AG08395 (cell line): ENCODE results near the gene MEST.
"Not testable (repeated sequence)": the region's sequence is repeated elsewhere in the genome, so short reads cannot be mapped to it uniquely, and the experiment has no call there.

Source experiments
- DNase-seq: peaks from one replicate; pipeline ENCODE4 v3.0.0; 2012; ENCODE audit warnings: mixed read lengths, low spot score

MEST gene, protein sequence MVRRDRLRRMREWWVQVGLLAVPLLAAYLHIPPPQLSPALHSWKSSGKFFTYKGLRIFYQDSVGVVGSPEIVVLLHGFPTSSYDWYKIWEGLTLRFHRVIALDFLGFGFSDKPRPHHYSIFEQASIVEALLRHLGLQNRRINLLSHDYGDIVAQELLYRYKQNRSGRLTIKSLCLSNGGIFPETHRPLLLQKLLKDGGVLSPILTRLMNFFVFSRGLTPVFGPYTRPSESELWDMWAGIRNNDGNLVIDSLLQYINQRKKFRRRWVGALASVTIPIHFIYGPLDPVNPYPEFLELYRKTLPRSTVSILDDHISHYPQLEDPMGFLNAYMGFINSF

DNA sequence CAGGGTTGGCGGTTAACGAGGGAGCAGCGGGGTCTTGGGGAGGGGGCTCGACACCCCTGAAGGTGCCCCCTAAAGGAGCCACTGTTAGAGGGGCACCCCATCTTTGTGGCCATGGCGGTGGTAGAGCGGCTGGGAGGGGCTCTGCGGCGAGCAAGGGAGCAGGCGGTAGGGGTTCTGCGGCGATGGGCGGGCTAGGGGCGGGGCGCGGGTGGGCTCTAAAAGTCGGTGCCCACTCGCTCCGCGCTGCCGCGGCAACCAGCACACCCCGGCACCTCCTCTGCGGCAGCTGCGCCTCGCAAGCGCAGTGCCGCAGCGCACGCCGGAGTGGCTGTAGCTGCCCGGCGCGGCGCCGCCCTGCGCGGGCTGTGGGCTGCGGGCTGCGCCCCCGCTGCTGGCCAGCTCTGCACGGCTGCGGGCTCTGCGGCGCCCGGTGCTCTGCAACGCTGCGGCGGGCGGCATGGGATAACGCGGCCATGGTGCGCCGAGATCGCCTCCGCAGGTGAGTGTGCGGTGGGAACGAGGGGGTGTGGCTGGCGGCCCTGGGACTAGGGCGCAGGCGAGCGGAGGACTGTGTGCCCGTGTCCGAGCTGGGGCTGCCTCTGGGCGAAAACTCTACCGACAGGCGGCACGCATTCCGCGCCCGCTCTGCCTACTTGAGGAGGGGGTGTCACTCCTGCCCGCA, at the start of gene MEST:
Gene MEST (plus strand): TSS at position 245 of the 682 bp plus-strand sequence. CDS start 229 bp downstream, at position 474.
- no peak for DNase-seq

DNA sequence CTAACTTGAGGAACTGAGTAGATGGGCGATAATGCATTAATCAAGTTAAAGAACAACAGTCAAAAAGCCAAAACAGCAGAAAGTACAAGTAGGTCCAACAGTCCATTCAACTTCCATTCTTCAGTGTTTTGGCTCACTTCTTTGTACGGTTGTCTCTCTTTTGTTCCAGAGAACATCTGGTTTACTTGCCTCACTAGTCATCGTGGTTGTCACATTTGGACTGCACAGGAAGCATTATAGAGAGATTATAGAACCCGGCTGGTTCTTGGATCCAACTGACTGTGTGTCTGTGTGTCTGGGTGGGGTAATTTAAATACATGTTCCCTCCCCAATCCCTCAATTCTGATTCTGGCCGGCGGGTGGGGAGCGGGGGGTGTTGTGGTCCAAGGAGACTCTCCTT, 49.3 kb upstream of the MEST start:
- DNase-seq: no peak

DNA sequence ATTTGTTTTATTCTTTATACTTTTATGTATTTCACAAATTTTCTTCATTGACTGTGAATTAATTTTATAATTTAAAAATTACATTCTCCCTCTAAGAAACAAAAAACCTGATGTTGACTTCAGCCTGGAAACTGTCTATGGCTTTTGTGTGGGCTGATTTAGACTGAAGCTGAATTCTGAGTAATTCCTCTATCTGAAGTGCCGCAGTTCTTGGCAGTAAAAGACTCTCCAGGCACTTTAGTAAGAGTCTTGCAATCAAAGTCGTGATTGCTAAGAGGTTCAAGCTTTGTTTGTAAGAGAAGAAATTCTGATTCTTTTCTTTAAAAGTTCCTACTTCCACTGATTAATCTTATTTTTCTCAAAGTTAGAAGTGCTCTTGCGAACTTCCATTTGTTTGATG, 47.7 kb upstream of the MEST start:
- peak; percentile 32 for DNase-seq

DNA sequence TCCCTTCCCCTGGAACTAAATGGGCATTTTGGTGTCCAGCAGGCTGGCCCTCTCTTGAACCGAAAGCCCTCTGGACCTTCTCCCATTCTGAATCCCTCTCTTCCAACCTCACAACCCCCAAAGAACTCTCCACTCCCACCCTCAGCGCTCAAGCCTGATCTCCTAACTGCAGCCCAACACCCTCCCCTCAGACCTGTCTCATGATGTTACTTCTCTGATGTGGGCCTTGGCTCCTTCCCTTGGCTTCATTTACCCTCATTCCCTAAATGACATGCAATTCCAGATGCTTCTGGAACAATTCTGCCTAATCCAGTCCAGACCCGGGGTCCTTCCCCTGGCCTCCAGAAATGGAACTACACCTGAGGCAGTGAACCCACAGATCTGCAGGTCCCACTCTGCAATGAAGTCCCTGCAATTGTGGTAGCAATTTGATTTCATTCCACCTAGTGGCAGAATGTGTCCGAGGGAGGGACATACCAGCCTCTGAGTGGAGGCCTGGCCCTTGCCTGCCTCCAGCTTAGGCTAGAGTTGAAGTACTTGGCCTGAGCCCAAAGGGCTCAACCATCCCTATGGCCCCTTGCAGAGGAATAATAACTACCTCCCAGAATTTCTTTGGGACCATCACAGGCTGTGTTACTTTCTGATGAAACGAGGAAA, 47.0 kb upstream of the MEST start:
- no peak for DNase-seq

DNA sequence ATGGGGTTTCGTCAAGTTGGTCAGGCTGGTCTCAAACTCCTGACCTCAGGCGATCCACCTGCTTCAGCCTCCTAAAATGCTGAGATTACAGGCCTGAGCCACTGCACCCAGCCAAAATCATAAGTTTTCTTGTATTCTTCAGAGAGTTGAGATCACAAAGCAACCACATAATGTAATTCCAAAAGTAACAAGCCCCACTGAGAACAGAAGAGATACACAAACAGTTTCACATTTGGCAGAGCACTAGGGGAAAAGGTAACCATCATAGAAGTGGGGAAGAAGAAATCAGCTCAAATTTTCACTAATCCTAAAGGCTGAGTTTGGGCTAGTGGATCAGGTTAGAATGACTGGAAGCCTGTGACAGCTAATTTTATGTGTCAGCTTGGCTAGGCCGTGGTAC, 45.6 kb upstream of the MEST start:
- no peak for DNase-seq

DNA sequence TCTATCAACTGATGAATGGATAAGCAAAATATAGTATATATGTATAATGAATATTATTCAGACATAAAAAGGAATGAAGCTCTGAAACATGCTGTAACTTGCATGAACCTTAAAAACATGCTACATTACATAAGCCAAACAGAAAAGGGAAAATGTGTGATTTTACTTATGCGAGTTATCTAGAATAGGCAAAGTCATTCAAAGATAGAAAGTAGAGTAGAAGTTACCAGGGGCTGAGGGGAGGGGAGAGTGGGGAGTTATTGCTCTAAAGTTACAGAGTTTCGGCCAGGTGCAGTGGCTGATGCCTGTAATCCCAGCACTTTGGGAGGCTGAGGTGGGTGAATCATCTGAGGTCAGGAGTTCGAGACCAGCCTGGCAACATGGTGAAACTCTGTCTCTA, 40.5 kb upstream of the MEST start:
- not testable (repeated sequence) for DNase-seq

DNA sequence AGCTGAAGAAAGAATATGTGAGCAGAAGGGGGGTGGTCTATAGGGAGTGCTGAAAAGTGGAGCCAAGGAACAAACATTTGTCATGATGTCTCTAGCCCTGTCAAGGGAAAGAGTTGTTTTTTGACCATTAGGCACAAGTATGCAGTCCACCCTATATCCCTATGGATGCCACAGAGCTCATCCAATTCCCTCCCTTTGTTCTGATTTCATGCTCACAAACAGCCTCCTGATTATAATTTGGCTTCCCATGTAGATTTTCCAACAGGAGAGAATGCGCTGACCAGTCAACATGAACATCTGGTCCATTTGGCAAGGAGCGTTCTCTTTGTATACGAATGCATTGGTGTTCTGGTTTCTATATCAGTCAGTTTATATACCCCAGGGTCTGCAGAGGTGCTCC, 38.9 kb upstream of the MEST start:
- no peak for DNase-seq

DNA sequence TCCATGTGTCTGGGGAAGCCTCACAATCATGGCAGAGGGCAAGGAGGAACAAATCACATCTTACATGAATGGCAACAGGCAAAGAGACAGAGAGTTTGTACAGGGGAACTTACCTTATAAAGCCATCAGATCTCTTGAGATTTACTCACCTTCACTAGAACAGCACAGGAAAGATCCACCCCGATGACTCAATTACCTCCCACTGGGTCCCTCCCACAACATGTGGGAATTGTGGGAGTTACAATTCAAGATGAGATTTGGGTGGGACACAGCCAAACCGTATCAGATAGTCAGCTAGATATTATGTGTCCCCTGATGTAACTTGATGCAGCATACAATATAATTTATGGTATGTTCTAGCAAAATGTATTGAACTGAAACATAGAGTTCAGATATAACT, 36.9 kb upstream of the MEST start:
- no peak for DNase-seq

DNA sequence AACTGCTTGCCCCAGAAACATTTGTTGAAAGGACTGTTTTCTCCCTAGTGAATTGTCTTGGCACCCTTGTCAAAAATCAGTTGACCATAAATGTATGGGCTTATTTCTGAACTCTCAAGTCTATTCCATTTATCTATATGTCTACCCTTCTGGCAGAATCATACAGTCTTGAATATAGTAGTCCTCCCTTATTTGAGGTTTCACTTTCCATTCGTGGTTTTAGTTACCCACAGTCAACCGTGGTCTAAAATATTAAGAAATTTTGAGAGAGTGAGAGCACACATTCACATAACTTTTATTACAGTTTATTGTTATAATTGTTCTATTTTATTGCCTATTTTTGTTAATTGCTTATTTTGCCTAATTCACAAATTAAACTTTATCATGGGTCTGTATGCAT, 33.6 kb upstream of the MEST start:
- no peak for DNase-seq

DNA sequence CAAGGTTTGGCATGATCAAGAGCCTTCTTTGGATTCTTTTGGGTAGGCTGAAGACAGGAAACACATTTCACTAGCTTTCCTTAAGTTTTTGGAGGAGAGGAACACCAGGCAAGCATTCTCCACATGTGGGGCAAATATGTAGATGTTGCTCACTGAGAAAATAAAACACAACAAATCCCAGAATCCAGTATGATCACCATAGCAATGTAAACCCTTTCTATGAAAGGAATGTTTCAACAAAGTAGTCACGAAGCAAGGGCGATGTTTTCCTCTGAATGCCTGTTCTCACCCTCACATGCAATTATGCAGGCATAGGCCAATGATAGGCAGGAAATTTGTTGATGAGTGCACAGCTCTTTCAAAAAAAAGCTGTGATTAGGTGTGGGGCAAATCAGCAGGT, 30.6 kb upstream of the MEST start:
- DNase-seq: peak; percentile 49

DNA sequence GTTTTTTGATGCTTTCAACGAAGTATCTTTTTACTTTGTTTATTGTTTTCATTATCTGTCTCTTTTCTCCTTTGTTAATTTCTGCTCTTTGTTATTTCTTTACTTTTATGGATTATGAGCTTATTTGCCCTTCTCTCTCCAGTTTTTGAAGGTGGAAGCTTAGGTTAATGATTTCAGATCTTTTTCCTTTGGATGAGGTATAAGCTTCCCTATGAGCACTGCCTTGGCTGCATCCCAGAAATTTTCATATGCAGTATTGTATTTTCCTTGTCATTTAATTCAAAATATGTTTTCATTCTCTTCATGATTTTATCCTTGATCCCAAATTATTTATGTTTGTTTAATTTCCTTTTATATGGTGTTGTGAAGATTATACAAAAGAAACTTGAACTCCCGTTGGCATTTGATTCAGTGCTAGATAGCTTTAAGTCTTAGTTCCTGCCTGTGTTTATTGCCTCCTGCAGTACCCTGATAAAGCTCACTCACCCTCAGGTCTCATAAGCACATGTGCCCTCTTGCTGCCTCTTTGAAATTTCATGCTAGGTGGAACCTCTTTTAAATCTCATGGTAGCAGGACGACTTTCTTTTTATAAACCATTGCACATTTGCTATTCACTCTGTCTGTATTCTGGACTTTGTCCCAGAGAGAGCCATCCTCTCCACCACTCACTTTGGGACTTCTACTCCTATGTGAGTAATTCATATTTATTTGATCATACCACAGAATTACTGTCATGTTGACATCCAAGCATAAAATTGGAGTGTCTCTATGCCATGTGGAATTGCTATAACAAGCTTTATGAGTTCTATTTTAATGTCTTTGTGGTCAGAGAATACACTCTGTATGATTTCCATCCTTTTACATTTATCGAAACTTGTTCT, 28.1 kb upstream of the MEST start:
- no peak for DNase-seq

DNA sequence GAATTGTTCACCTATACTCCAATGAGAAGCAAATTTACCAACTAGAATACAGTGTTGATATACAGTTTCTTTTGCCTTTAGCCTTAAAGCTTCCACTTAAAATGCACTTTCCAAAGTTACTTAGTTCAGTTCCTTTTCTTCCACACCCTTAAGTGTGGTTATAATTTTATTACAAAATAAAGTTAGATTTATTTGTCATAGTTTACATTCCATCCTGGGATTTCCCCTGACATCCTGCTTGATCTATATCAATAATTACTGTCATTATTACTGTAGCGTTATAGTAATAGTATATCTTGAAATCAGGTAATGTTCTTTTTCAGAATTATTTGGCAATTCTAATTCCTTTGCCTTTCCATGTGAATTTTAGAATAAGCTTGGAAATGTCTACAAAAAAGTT, 23.3 kb upstream of the MEST start:
- no peak for DNase-seq

DNA sequence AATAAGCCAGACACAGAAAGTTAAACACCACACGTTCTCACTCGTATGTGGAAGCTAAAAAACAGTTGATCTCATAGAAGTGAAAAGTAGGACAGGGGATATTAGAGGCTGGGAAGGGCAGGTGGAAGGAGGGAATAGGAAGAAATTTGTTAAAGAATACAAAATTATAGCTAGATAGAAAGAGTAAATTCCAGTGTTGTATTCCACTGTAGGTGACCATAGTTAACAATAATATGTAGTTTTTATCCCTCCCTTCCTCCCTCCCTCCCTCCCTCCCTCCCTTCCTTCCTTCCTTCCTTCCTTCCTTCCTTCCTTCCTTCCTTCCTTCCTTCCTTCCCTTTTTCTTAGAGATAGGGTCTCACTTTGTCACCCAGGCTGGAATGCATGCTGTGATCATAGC, 19.9 kb upstream of the MEST start:
- no peak for DNase-seq

DNA sequence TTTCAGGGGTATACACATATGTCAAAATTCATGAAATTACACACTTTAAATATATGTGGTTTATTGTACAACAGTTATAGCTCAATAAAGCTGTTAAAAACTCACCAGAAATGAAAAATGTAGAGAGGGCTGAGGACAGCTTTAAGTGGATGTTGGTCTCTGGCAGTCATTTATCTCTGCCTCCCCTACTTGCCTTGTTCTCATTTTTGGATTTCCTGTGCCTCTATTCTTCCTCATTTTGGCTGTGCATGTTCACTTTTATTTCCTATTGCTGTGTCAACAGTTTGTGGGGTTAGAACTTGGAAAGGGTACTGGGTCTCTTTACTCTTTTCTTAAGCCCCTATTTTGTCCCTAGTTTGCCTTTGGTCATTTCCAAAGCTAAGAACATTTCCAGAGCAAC, 18.6 kb upstream of the MEST start:
- DNase-seq: no peak

DNA sequence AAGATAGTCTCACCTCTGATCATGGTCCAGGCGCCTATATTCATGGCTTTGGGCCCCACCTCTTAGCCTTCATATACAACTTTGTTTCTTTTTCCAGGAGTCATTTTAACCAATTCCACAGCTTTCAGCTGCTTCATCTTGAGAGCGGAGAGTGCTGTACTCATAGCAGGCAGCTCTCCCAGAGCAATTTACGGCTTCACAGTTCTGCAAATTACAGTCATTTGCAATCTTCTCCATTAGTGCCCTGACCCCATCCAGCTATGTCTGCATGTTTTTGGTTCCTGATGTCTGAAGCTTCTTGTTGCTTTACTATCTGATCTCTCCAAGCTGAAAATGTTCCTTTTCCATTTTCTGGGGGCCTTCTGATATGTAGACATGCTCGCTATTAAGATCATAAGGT, 18.0 kb upstream of the MEST start:
- DNase-seq: no peak

DNA sequence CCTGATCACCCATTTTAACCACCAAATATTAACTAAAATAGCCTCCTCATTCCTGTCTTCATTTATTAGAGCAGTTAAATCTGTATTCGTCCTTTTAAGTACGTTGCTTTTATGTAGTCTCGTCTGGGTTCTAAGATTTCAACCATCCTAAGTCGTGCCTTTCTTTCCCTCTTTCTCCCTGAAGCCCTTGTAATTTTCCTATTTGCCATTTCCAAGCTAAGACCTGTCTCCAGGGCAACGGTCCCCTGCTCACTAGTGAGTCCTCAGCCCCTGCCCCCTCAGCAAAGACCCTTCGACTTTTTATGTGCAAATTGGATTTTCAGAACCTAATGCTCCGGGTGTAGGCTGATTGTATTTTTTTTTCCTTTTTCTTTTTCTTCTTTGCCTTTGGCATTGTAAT, 16.1 kb upstream of the MEST start:
- no peak for DNase-seq

DNA sequence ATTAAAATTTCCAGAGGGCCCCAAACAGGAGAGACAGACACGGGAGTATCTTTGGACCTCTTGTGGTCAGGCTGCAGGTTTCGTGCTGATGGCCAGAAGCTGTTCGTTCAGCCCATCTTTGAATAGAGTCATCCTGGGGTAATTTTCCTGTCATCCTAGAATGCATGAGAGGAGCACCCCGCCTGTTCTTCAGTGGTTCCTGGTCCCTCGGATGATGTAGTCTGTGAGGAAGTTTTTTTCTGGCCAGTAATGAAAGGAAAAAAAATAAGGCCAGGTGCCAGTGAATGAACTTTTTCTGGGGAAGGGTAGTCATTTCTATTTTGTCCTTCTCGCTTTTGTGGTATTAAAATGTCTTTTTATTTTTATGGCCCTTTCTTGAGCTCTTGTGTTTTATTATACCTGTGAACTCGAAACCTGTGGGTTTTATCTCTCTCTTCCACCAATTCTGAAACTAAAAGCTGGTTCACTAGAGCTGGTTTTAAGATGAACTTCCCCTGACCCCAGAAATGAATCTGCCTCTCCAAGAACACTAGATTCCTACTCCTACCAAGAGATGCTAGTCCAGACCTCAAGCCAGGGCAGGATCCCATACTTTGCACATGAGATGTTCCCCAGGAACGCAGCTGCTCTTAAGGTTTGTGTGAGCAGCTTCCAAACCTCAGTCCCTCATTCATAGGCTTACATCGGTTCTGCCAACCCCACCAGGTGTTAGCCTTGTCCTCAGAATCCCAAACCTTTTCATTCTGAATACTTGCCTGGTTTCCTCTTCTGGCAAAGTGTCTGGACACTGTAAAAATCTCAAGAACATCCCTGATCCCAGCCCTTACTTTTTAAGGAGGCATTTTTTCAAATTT, 15.4 kb upstream of the MEST start:
- DNase-seq: no peak

DNA sequence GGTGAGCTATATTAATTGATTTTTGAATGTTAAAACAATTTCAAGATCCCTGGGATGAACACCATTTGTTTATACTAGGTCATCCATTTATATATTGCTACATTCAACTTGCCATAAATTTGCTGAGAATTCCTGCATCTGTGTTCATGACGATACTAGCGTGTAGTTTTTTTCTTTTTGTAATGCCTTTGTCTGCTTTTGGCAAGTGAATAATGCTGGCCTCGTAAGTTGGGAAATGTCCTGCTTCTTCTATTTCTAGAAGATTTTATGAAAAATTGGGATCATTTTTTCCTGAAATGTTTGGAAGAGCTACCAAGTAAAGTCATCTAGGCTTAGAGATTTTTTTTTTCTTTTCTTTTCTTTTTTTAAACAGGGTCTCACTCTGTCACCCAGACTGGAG, 12.9 kb upstream of the MEST start:
- no peak for DNase-seq

DNA sequence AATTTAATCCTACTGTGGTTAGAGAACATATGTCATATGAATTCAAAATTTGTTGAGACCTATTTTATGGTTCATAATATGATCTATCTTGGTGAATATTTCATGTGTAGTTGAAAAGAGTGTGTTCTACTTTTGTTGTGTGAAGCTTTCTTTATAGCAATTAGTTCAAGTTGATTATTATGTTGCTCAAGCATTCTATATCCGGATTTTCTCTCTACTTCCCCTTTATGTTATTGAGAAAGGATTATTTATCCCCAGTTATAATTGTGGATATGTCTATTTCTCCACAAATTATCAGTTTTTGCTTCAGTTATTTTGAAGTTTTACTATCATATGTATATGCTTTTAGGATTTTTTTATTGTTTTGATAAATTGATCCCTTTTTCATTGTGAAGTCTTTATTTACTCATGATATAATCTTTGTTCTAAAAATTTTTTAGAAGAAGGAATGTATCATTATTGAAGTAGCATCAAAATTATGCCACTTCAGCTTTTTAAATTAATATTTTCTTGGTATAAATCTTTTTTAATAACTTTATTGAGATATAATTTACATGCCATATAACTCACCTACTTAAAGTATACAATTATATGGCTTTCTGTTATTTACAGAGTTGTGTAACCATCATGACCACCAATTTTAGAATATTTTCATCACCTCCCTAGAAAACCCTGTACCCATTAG, 12.0 kb upstream of the MEST start:
- DNase-seq: no peak

DNA sequence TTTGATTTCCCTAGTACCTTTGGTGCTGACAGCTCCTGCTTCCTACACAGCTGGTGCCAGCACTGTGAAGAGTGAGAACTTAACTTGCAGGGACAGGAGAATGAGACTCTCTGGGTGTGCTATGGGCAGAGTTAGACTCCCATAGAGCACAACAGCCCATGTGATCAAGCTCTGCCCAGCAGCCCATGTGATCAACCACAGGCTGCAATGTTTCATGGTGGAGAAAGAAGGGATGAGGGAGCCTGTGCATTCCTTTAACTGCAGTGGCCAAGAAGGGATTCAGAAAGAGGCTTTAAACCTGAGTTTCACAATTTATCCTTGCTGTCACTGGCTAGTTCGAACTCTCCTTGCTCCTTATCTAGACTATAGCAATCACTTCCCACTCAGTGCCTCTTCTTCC, 10.0 kb upstream of the MEST start:
- DNase-seq: no peak

DNA sequence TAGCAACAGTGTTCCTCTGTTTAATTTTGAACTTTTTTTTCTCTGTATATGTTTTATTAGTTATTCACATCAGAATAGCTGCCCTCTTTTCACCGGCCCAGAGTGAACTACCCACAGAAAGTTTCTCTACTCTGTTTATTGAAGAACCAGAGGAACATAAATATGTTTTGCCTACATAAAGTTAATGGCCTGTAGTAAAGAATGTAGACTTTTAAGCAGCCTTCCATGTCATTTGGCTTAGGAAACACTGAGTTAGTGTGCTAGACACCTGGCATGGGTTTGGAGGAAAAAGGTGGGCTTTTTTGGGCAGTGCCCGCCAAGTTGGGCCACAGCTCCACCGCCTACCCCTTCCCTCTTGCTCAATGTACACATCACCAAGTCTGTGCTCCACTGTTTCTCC, 8.9 kb upstream of the MEST start:
- DNase-seq: no peak
